Mesenchymal stem cell (in vitro differentiated cells and primary cell): ENCODE measurements around the gene JOSD1.
A peak's percentile ranks its signal among the peaks of the same experiment; 100 is the strongest.

ENCODE experiments used
- DNase-seq: peaks from one replicate; pipeline ENCODE4 v3.0.0-alpha.2; 2013
- H2AFZ ChIP-seq: one replicate; pipeline ENCODE4 v1.6.1; 2013; ENCODE audit warnings: low read depth, mild to moderate bottlenecking, control low read depth, inconsistent platforms, low read length, moderate library complexity
- H2AK5ac ChIP-seq: 2 replicates; pipeline ENCODE4 v1.6.1; 2013; ENCODE audit warnings: low read length, moderate library complexity, mild to moderate bottlenecking, inconsistent platforms; ENCODE audit not compliant: severe bottlenecking
- H2BK120ac ChIP-seq: one replicate; pipeline ENCODE4 v1.6.1; 2013; ENCODE audit warnings: low read depth, mild to moderate bottlenecking, inconsistent platforms, low read length, moderate library complexity
- H2BK12ac ChIP-seq, 2 experiments: one replicate each; pipeline ENCODE4 v1.6.1; 2013; ENCODE audit warnings: inconsistent platforms in 2 of 2, low read length in 2 of 2, mild to moderate bottlenecking in 2 of 2, moderate library complexity in 2 of 2, control low read depth in 1 of 2
- H2BK15ac ChIP-seq: one replicate; pipeline ENCODE4 v1.6.1; 2013; ENCODE audit warnings: mild to moderate bottlenecking, low read depth, inconsistent platforms; ENCODE audit not compliant: poor library complexity, severe bottlenecking
- H2BK5ac ChIP-seq: 2 replicates; pipeline ENCODE4 v1.6.1; 2013; ENCODE audit warnings: low read depth, mild to moderate bottlenecking, low read length, control low read depth, inconsistent platforms; ENCODE audit not compliant: poor library complexity, severe bottlenecking
- H3K14ac ChIP-seq, 2 experiments: one replicate each; pipeline ENCODE4 v1.6.1; 2013; ENCODE audit warnings: inconsistent platforms in 2 of 2, low read length in 2 of 2, control low read depth in 1 of 2, mild to moderate bottlenecking in 1 of 2, moderate library complexity in 1 of 2
- H3K18ac ChIP-seq, 2 experiments: one replicate each; pipeline ENCODE4 v1.6.1; 2013; ENCODE audit warnings: inconsistent platforms in 2 of 2, low read length in 2 of 2, control low read depth in 1 of 2, low read depth in 1 of 2, mild to moderate bottlenecking in 1 of 2
- H3K23ac ChIP-seq, 2 experiments: one replicate each; pipeline ENCODE4 v1.6.1; 2013; ENCODE audit warnings: inconsistent platforms in 2 of 2, low read length in 2 of 2, mild to moderate bottlenecking in 2 of 2, moderate library complexity in 2 of 2, control low read depth in 1 of 2
- H3K27ac ChIP-seq: 2 replicates; pipeline ENCODE4 v1.5.1; 2013; ENCODE audit warnings: mild to moderate bottlenecking, moderate library complexity, low read length, control low read depth, inconsistent platforms; ENCODE audit not compliant: poor library complexity, severe bottlenecking
- H3K27me3 ChIP-seq, 2 experiments: 2 replicates each; pipeline versions ENCODE4 v1.6.1 to v1.7.0; 2013; ENCODE audit warnings: low read length in 2 of 2, mild to moderate bottlenecking in 2 of 2, moderate library complexity in 2 of 2, control low read depth in 1 of 2, inconsistent platforms in 1 of 2; ENCODE audit not compliant: control insufficient read depth in 1 of 2, insufficient read depth in 1 of 2
- H3K36me3 ChIP-seq, 2 experiments: 2 replicates each; pipeline versions ENCODE4 v1.6.1 to v1.7.0; 2013; ENCODE audit warnings: low read length in 2 of 2, control low read depth in 1 of 2, inconsistent platforms in 1 of 2, low read depth in 1 of 2, mild to moderate bottlenecking in 1 of 2; ENCODE audit not compliant: insufficient read depth in 2 of 2, control insufficient read depth in 1 of 2
- H3K4ac ChIP-seq, 2 experiments: one replicate each; pipeline ENCODE4 v1.6.1; 2013; ENCODE audit warnings: inconsistent platforms in 2 of 2, low read length in 2 of 2, mild to moderate bottlenecking in 2 of 2, moderate library complexity in 2 of 2, control low read depth in 1 of 2, low read depth in 1 of 2
- H3K4me1 ChIP-seq: 2 replicates; pipeline ENCODE4 v1.6.1; 2013; ENCODE audit warnings: low read depth, low read length, control low read depth; ENCODE audit not compliant: control insufficient read depth, insufficient read depth
- H3K4me2 ChIP-seq: 2 replicates; pipeline ENCODE4 v1.6.1; 2013; ENCODE audit warnings: low read length, mild to moderate bottlenecking, inconsistent platforms; ENCODE audit not compliant: poor library complexity, severe bottlenecking
- H3K4me3 ChIP-seq, 2 experiments: 2 replicates each; pipeline versions ENCODE4 v1.5.1 to v1.7.0; 2013; ENCODE audit warnings: low read length in 2 of 2, mild to moderate bottlenecking in 2 of 2, control low read depth in 1 of 2, low read depth in 1 of 2; ENCODE audit not compliant: insufficient read depth in 1 of 2
- H3K79me1 ChIP-seq: replicated peaks from 2 replicates; pipeline ENCODE4 v1.6.1; 2013; ENCODE audit warnings: mild to moderate bottlenecking, control low read depth, low read length, inconsistent platforms; ENCODE audit not compliant: poor library complexity, severe bottlenecking
- H3K9ac ChIP-seq: 2 replicates; pipeline ENCODE4 v1.7.0; 2013; ENCODE audit warnings: mild to moderate bottlenecking, low read length, moderate library complexity
- H3K9me3 ChIP-seq: 2 replicates; pipeline ENCODE4 v1.7.0; 2013; ENCODE audit warnings: mild to moderate bottlenecking, low read length; ENCODE audit not compliant: control insufficient read depth
- H4K8ac ChIP-seq: one replicate; pipeline ENCODE4 v1.6.1; 2013; ENCODE audit warnings: inconsistent platforms, mild to moderate bottlenecking, low read length, moderate library complexity
- H4K91ac ChIP-seq: one replicate; pipeline ENCODE4 v1.6.1; 2013; ENCODE audit warnings: mild to moderate bottlenecking, low read length, inconsistent platforms
- WGBS: methylation state at CpG from one replicate; pipeline ENCODE4 v1.1.7; 2013; ENCODE audit warnings: mixed read lengths; 5-methylcytosine and 5-hydroxymethylcytosine counted together

JOSD1 gene

GRCh38 chr22:38725900-38726655, 25.3 kb upstream of the JOSD1 start:
- H3K4me3 ChIP-seq, result no peak overlapping the region
- no peaks in the 10 kb centered on the region for H3K27me3 ChIP-seq
- H3K27ac ChIP-seq, result no peak overlapping the region
- H2BK5ac ChIP-seq, result no peak overlapping the region
- no peak overlapping the region for H4K8ac ChIP-seq
- no peak overlapping the region for H2BK15ac ChIP-seq
- no peak overlapping the region for H3K4me2 ChIP-seq
- no peak overlapping the region for H4K91ac ChIP-seq
- no peak for DNase-seq
- peak overlapping the region in 1 of 2 experiments; percentile 9 for H3K23ac ChIP-seq
- H3K4ac ChIP-seq, result no peak overlapping the region
- H3K79me1 ChIP-seq, result peaks cover 38% of the 10 kb centered on the region
- no peak overlapping the region for H2BK12ac ChIP-seq
- no peak overlapping the region for H3K9ac ChIP-seq
- no peak overlapping the region for H3K14ac ChIP-seq
- WGBS, result 97% methylated on average over 18 of the region's 18 CpGs
- H3K18ac ChIP-seq, result no peak overlapping the region
- no peak overlapping the region for H2BK120ac ChIP-seq
- H2AFZ ChIP-seq, result no peak overlapping the region
- H3K4me1 ChIP-seq, result peaks cover 3% of the 10 kb centered on the region
- H2AK5ac ChIP-seq, result no peak overlapping the region
- H3K36me3 ChIP-seq, result peaks cover 80 to 100% of the 10 kb centered on the region in 2 experiments
- H3K9me3 ChIP-seq, result no peaks in the 10 kb centered on the region

GRCh38 chr22:38724926-38725571, 24.3 kb upstream of the JOSD1 start:
- Histone ChIP-seq H2BK15ac (no peak overlapping the region), H3K9ac (peak overlapping the region; percentile 17), H4K91ac (no peak overlapping the region), H3K23ac (no peak overlapping the region), H3K4me2 (no peak overlapping the region), H3K27me3 (no peaks in the 10 kb centered on the region), H4K8ac (no peak overlapping the region), H2AK5ac (no peak overlapping the region), H3K36me3 (peaks cover 71 to 96% of the 10 kb centered on the region in 2 experiments), H2BK120ac (no peak overlapping the region), H3K18ac (no peak overlapping the region), H3K79me1 (peaks cover 41% of the 10 kb centered on the region), H2AFZ (no peak overlapping the region), H3K4me1 (peaks cover 3% of the 10 kb centered on the region), H3K4ac (no peak overlapping the region), H3K27ac (no peak overlapping the region), H2BK5ac (no peak overlapping the region), H3K4me3 (no peak overlapping the region), H3K14ac (no peak overlapping the region), H2BK12ac (no peak overlapping the region), H3K9me3 (no peaks in the 10 kb centered on the region)
- peak; percentile 61 for DNase-seq
- 90% methylated on average over 3 of the region's 3 CpGs for WGBS

- Histone ChIP-seq H3K23ac (no peak overlapping the region), H3K79me1 (peaks cover 38% of the 10 kb centered on the region), H2BK15ac (no peak overlapping the region), H3K36me3 (peaks cover 62 to 87% of the 10 kb centered on the region in 2 experiments), H2BK12ac (no peak overlapping the region), H3K4me3 (no peak overlapping the region), H3K4ac (no peak overlapping the region), H3K27ac (no peak overlapping the region), H2BK120ac (no peak overlapping the region), H3K14ac (no peak overlapping the region), H3K4me2 (no peak overlapping the region), H2AK5ac (no peak overlapping the region), H4K91ac (no peak overlapping the region), H3K18ac (no peak overlapping the region), H3K9ac (no peak overlapping the region), H3K9me3 (no peaks in the 10 kb centered on the region), H3K27me3 (no peaks in the 10 kb centered on the region), H2BK5ac (no peak overlapping the region), H3K4me1 (peaks cover 5% of the 10 kb centered on the region), H2AFZ (no peak overlapping the region), H4K8ac (no peak overlapping the region)
- 98% methylated on average over 7 of the region's 7 CpGs for WGBS
- DNase-seq, result no peak
Measured at GRCh38 chr22:38724176-38724575, 23.4 kb upstream of the JOSD1 start.

- Histone ChIP-seq H2BK5ac (no peak overlapping the region), H3K27me3 (no peaks in the 10 kb centered on the region), H2BK12ac (peak overlapping the region in 1 of 2 experiments; percentile 11), H4K91ac (no peak overlapping the region), H3K4me3 (no peak overlapping the region), H3K36me3 (peaks cover 48 to 76% of the 10 kb centered on the region in 2 experiments), H2AK5ac (no peak overlapping the region), H4K8ac (no peak overlapping the region), H3K23ac (no peak overlapping the region), H2BK120ac (no peak overlapping the region), H2AFZ (no peak overlapping the region), H2BK15ac (no peak overlapping the region), H3K27ac (no peak overlapping the region), H3K79me1 (peaks cover 27% of the 10 kb centered on the region), H3K14ac (no peak overlapping the region), H3K9me3 (no peaks in the 10 kb centered on the region), H3K9ac (no peak overlapping the region), H3K4me1 (peaks cover 11% of the 10 kb centered on the region), H3K4me2 (no peak overlapping the region), H3K18ac (no peak overlapping the region), H3K4ac (no peak overlapping the region)
- WGBS, result 96% methylated on average over 6 of the region's 7 CpGs
- no peak for DNase-seq
Measured at GRCh38 chr22:38721551-38721950, 20.8 kb upstream of the JOSD1 start.
